Measurements from ENCODE around the gene IRF2BPL. TPM values are rescaled to one million over a fixed set of nuclear protein-coding genes. Genes with fewer than 3 reads are reported as not detected.

IRF2BPL gene
- total and polyA plus RNA-seq, 12 donors = 6.5 to 104 (median 82.5) TPM

- intact Hi-C loops (cut with DNase I) = no loop called here
- Histone ChIP-seq H3K9me3 (replicated peaks in 1 of 3) (no peaks in the 10 kb centered on the region), H3K27me3 (no peaks in the 10 kb centered on the region), H3K27ac (no peak overlapping the region), H3K36me3 (replicated peaks in 1 of 2) (no peaks in the 10 kb centered on the region), H3K4me3 (no peak overlapping the region), H3K4me1 (replicated peaks in 1 of 2) (no peaks in the 10 kb centered on the region)
- WGBS, 4 donors = 75 to 92% (median 85%) methylated on average over 2 of the region's 2 CpGs
- DNase-seq = no peak
- TF ChIP-seq POLR2A (IDR thresholded peaks at IDR 0.05) (no peak), CTCF (IDR thresholded peaks at IDR 0.05) (no peak)
Observed at GRCh38 chr14:77017666-77018065, 10.8 kb downstream of the IRF2BPL start.

- TF ChIP-seq POLR2A (IDR thresholded peaks at IDR 0.05) (no peak), CTCF (IDR thresholded peaks at IDR 0.05) (no peak)
Observed at GRCh38 chr14:77014734-77015133, 13.8 kb downstream of the IRF2BPL start.

GRCh38 chr14:77014004-77014604 lies 14.4 kb downstream of the IRF2BPL start:
- intact Hi-C loops (cut with DNase I) = loop anchor here in 1 of 2 donors (5.0 kb wide), 1 partner anchor 47 kb away; no protein-coding TSS in a partner anchor
- Histone ChIP-seq H3K4me1 (replicated peaks in 1 of 2) (no peaks in the 10 kb centered on the region), H3K36me3 (replicated peaks in 1 of 2) (no peaks in the 10 kb centered on the region), H3K4me3 (no peak overlapping the region), H3K27ac (no peak overlapping the region), H3K27me3 (no peaks in the 10 kb centered on the region), H3K9me3 (replicated peaks in 1 of 3) (no peaks in the 10 kb centered on the region)
- WGBS, 4 donors = 52 to 66% (median 56%) methylated on average over 9 of the region's 9 CpGs
- DNase-seq = peak; percentile 43 to 83 (median 70)
- TF ChIP-seq POLR2A (IDR thresholded peaks at IDR 0.05) = no peak
- no peak for TF ChIP-seq CTCF (IDR thresholded peaks at IDR 0.05)

More at GRCh38 chr14:77014734-77015133, 13.8 kb downstream of the IRF2BPL start:
- DNase-seq = no peak
- no peaks in the 10 kb centered on the region for H3K4me1 ChIP-seq (replicated peaks in 1 of 2)
- H3K36me3 ChIP-seq (replicated peaks in 1 of 2) = no peaks in the 10 kb centered on the region
- no peak overlapping the region for H3K27ac ChIP-seq
- no peaks in the 10 kb centered on the region for H3K27me3 ChIP-seq
- 90 to 98% (median 95%) methylated on average over 7 of the region's 7 CpGs for WGBS, 4 donors
- intact Hi-C loops (cut with DNase I) = loop anchor here in 1 of 2 donors (5.0 kb wide), 1 partner anchor 47 kb away; no protein-coding TSS in a partner anchor
- H3K9me3 ChIP-seq (replicated peaks in 1 of 3) = no peaks in the 10 kb centered on the region
- no peak overlapping the region for H3K4me3 ChIP-seq

- TF ChIP-seq CTCF (IDR thresholded peaks at IDR 0.05) = no peak
- TF ChIP-seq POLR2A (IDR thresholded peaks at IDR 0.05) = no peak
- Histone ChIP-seq H3K27me3 (no peaks in the 10 kb centered on the region), H3K4me1 (replicated peaks in 1 of 2) (peaks cover 7 to 8% of the 10 kb centered on the region in 2 donors), H3K9me3 (replicated peaks in 1 of 3) (no peaks in the 10 kb centered on the region), H3K4me3 (no peak overlapping the region), H3K27ac (no peak overlapping the region), H3K36me3 (replicated peaks in 1 of 2) (no peaks in the 10 kb centered on the region)
- WGBS, 4 donors = 81 to 87% (median 86%) methylated on average over 13 of the region's 13 CpGs
- DNase-seq = no peak
- intact Hi-C loops (cut with DNase I) = loop anchor here in 1 of 2 donors (5.0 kb wide), 1 partner anchor 45 kb away; no protein-coding TSS in a partner anchor
Observed at GRCh38 chr14:77012193-77012765, 16.2 kb downstream of the IRF2BPL start.

Data from adrenal gland (tissue), 12 donors.